ENCODE results near the gene HDAC11.

GRCh38 chr3:13507247-13507569 lies 27.1 kb downstream of the HDAC11 start:
- TF ChIP-seq SP1 (CRISPR knock-in tag; conservative IDR thresholded peaks at IDR 0.05) = no peak
- no peak for TF ChIP-seq ZNF263 (CRISPR knock-in tag; IDR thresholded peaks at IDR 0.05; ENCODE audit: low read depth)
- TF ChIP-seq TEAD1 (CRISPR knock-in tag; IDR thresholded peaks at IDR 0.05) = no peak
- no peak for TF ChIP-seq NFYB (CRISPR knock-in tag; conservative IDR thresholded peaks at IDR 0.05; ENCODE audit: low read depth)
- no peak for TF ChIP-seq CREB1 (CRISPR knock-in tag; IDR thresholded peaks at IDR 0.05)
- no peak for TF ChIP-seq ZNF121 (CRISPR knock-in tag; IDR thresholded peaks at IDR 0.05)
- TF ChIP-seq HMGXB4 (CRISPR knock-in tag; IDR thresholded peaks at IDR 0.05) = no peak
- TF ChIP-seq ATF3 (CRISPR knock-in tag; conservative IDR thresholded peaks at IDR 0.05) = no peak
- no peak for TF ChIP-seq CTCF (IDR thresholded peaks at IDR 0.05)
- TF ChIP-seq ZNF317 (CRISPR knock-in tag; IDR thresholded peaks at IDR 0.05; ENCODE audit: borderline replicate concordance, low read depth) = no peak
- no peak for TF ChIP-seq IRF1 (CRISPR knock-in tag; IDR thresholded peaks at IDR 0.05)
- TF ChIP-seq ATF2 (CRISPR knock-in tag; IDR thresholded peaks at IDR 0.05; ENCODE audit: borderline replicate concordance, low read depth) = no peak
- no peak for TF ChIP-seq KAT7 (CRISPR knock-in tag; IDR thresholded peaks at IDR 0.05; ENCODE audit: borderline replicate concordance)
